GM10847 (cell line): ENCODE results near the gene OR5H1.

ENCODE experiments used
- POLR2A ChIP-seq: IDR thresholded peaks from 2 replicates; pipeline ENCODE4 v1.6.1; 2011; ENCODE audit not compliant: insufficient read length; ENCODE audit errors: extremely low read depth

OR5H1 gene

GRCh38 chr3:98130421-98130820, at the start of gene OR5H1:
Gene OR5H1, plus strand, starts transcription at chr3:98130721. Its CDS starts 1,977 bp downstream, at chr3:98132698.
- TF ChIP-seq POLR2A: no peak

- no peak for TF ChIP-seq POLR2A
These were observed 43.6 kb upstream of the OR5H1 start, which contains the start of gene OR5AC2 for GRCh38 chr3:98086873-98087272. Gene OR5AC2, plus strand, starts transcription at chr3:98087173. Its CDS starts 0 bp downstream, at chr3:98087173.

- no peak for TF ChIP-seq POLR2A
These were observed 34.6 kb upstream of the OR5H1 start for GRCh38 chr3:98095882-98096281.

GRCh38 chr3:98099848-98100247, 30.7 kb upstream of the OR5H1 start:
- TF ChIP-seq POLR2A: no peak

- no peak for TF ChIP-seq POLR2A
These were observed 22.4 kb upstream of the OR5H1 start for GRCh38 chr3:98108162-98108561.

GRCh38 chr3:98109807-98110549, 20.5 kb upstream of the OR5H1 start:
- TF ChIP-seq POLR2A: no peak

GRCh38 chr3:98110550-98110908, 20.0 kb upstream of the OR5H1 start:
- TF ChIP-seq POLR2A: no peak

- TF ChIP-seq POLR2A: no peak
These were observed 16.3 kb upstream of the OR5H1 start for GRCh38 chr3:98114264-98114663.

GRCh38 chr3:98115717-98116116, 14.8 kb upstream of the OR5H1 start:
- TF ChIP-seq POLR2A: no peak

GRCh38 chr3:98136631-98137030, 6.1 kb downstream of the OR5H1 start:
- TF ChIP-seq POLR2A: no peak

- TF ChIP-seq POLR2A: no peak
These were observed 10.0 kb downstream of the OR5H1 start for GRCh38 chr3:98140531-98140930.

GRCh38 chr3:98147179-98147578, 16.7 kb downstream of the OR5H1 start, which contains the start of gene OR5H14:
Gene OR5H14, plus strand, starts transcription at chr3:98147479. Its CDS starts 1,907 bp downstream, at chr3:98149386.
- no peak for TF ChIP-seq POLR2A

GRCh38 chr3:98148751-98149150, 18.2 kb downstream of the OR5H1 start:
- TF ChIP-seq POLR2A: no peak

GRCh38 chr3:98151241-98151640, 20.7 kb downstream of the OR5H1 start:
- TF ChIP-seq POLR2A: no peak

- TF ChIP-seq POLR2A: no peak
These were observed 35.9 kb downstream of the OR5H1 start, which contains the start of gene OR5H15 for GRCh38 chr3:98166396-98166795. Gene OR5H15, plus strand, starts transcription at chr3:98166696. Its CDS starts 2,004 bp downstream, at chr3:98168700.

- no peak for TF ChIP-seq POLR2A
These were observed 40.5 kb downstream of the OR5H1 start for GRCh38 chr3:98171071-98171470.

GRCh38 chr3:98172621-98173020, 42.1 kb downstream of the OR5H1 start:
- no peak for TF ChIP-seq POLR2A
